ENCODE measurements around the gene PLEKHB1. TPM values are rescaled to one million over a fixed set of nuclear protein-coding genes. Genes with fewer than 3 reads are reported as not detected.

PLEKHB1 gene
- polyA plus RNA-seq, 1 donor (not counting 4 experiments of a cell fraction or from before 2014, with no cell fraction given) = not detected

- H3K27me3 ChIP-seq (ENCODE audit: control insufficient read depth, extremely low read depth, insufficient read depth, low read length) = peaks cover 33% of the 10 kb centered on the region
- dilution Hi-C loops (cut with MboI; ENCODE audit: extremely low pct_ligation_motif_present, low sequenced_read_pairs) = no loop called here
- no peaks in the 10 kb centered on the region for H3K36me3 ChIP-seq (ENCODE audit: control insufficient read depth in 2 of 2, extremely low read depth in 1 of 2, insufficient read depth in 2 of 2, low read length in 2 of 2)
- no peaks in the 10 kb centered on the region for H3K9me1 ChIP-seq (ENCODE audit: control insufficient read depth, extremely low read depth, insufficient read depth, low read length)
- no peak overlapping the region for H2AFZ ChIP-seq (ENCODE audit: control insufficient read depth, low read length)
- H3K4me2 ChIP-seq (ENCODE audit: control insufficient read depth, extremely low read depth, insufficient read depth, low read depth, low read length) = no peak overlapping the region
- H3K79me2 ChIP-seq (ENCODE audit: control insufficient read depth, insufficient read depth, low read length) = no peaks in the 10 kb centered on the region
- no peak for DNase-seq (ENCODE audit: low read depth, low spot score)
- H3K9me3 ChIP-seq (ENCODE audit: control insufficient read depth, low read depth, low read length) = no peaks in the 10 kb centered on the region
- FAIRE-seq = no peak
- H3K4me1 ChIP-seq (ENCODE audit: control insufficient read depth, extremely low read depth, insufficient read depth, low read length) = peaks cover 14% of the 10 kb centered on the region
- no peak overlapping the region for H3K27ac ChIP-seq (ENCODE audit: control insufficient read depth, insufficient read depth, low read length)
- no peak overlapping the region for H3K4me3 ChIP-seq (ENCODE audit: control insufficient read depth in 2 of 3, extremely low read depth in 1 of 3, insufficient read depth in 2 of 3, low read depth in 1 of 3, low read length in 3 of 3)
- no peak for TF ChIP-seq CTCF (optimal IDR thresholded peaks at IDR 0.05 in 1 of 3, IDR thresholded peaks at IDR 0.05 in 1 of 3, conservative IDR thresholded peaks at IDR 0.05 in 1 of 3; ENCODE audit: extremely low read depth in 1 of 3, insufficient read depth in 2 of 3, low read length in 3 of 3)
- TF ChIP-seq EZH2 (IDR thresholded peaks at IDR 0.05; ENCODE audit: low read length) = no peak
- H3K9ac ChIP-seq (ENCODE audit: control insufficient read depth, extremely low read depth, insufficient read depth, low read length) = no peak overlapping the region
- no peaks in the 10 kb centered on the region for H4K20me1 ChIP-seq (ENCODE audit: control insufficient read depth, extremely low read depth, insufficient read depth, low read length)
Measured at GRCh38 chr11:73650400-73650799, 4.0 kb downstream of the PLEKHB1 start.

DNA sequence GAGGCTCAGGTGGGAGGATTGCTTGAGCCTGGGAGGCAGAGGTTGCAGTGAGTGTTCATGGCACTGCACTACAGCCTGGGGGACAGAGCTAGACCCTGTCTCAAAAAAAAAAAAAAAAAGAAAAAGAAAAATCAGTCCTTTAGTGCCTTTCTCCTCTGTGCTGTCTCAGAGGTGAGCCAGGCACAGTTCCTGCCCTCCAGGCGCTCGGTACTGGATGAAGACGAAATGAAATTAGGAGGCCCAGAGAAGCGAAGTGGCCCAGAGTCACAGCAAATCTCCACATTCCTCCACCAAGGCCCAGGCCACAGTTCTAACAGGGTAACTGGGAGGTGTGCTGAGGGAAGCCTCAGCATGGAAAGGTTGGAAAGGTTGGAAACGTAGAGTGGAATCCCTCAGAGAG lies 4.9 kb downstream of the PLEKHB1 start:
- DNase-seq (ENCODE audit: low read depth, low spot score) (no peak), FAIRE-seq (no peak)
- Histone ChIP-seq H3K36me3 (ENCODE audit: control insufficient read depth in 2 of 2, extremely low read depth in 1 of 2, insufficient read depth in 2 of 2, low read length in 2 of 2) (no peaks in the 10 kb centered on the region), H3K4me3 (ENCODE audit: control insufficient read depth in 2 of 3, extremely low read depth in 1 of 3, insufficient read depth in 2 of 3, low read depth in 1 of 3, low read length in 3 of 3) (no peak overlapping the region), H4K20me1 (ENCODE audit: control insufficient read depth, extremely low read depth, insufficient read depth, low read length) (no peaks in the 10 kb centered on the region), H3K9ac (ENCODE audit: control insufficient read depth, extremely low read depth, insufficient read depth, low read length) (no peak overlapping the region), H3K27me3 (ENCODE audit: control insufficient read depth, extremely low read depth, insufficient read depth, low read length) (peaks cover 24% of the 10 kb centered on the region), H3K4me1 (ENCODE audit: control insufficient read depth, extremely low read depth, insufficient read depth, low read length) (peaks cover 11% of the 10 kb centered on the region), H3K4me2 (ENCODE audit: control insufficient read depth, extremely low read depth, insufficient read depth, low read depth, low read length) (no peak overlapping the region), H3K9me3 (ENCODE audit: control insufficient read depth, low read depth, low read length) (no peaks in the 10 kb centered on the region), H3K27ac (ENCODE audit: control insufficient read depth, insufficient read depth, low read length) (no peak overlapping the region), H3K9me1 (ENCODE audit: control insufficient read depth, extremely low read depth, insufficient read depth, low read length) (no peaks in the 10 kb centered on the region), H3K79me2 (ENCODE audit: control insufficient read depth, insufficient read depth, low read length) (no peaks in the 10 kb centered on the region), H2AFZ (ENCODE audit: control insufficient read depth, low read length) (no peak overlapping the region)
- dilution Hi-C loops (cut with MboI; ENCODE audit: extremely low pct_ligation_motif_present, low sequenced_read_pairs) = no loop called here
- TF ChIP-seq CTCF (optimal IDR thresholded peaks at IDR 0.05 in 1 of 3, IDR thresholded peaks at IDR 0.05 in 1 of 3, conservative IDR thresholded peaks at IDR 0.05 in 1 of 3; ENCODE audit: extremely low read depth in 1 of 3, insufficient read depth in 2 of 3, low read length in 3 of 3) = no peak

All from keratinocyte (primary cell).